HL-60 (cell line): Measurements from ENCODE around the gene ARSJ.

Source experiments
- DNase-seq, 2 experiments: peaks; one replicate each; pipeline ENCODE4 v3.0.0-alpha.2; 2010 to 2020; ENCODE audit warnings: low read depth in 1 of 2, low spot score in 1 of 2
- H3K27ac ChIP-seq: fragments of 250-450 bp; sonication (Bioruptor Pico); replicated peaks from 2 replicates; pipeline ENCODE4 v1.5.1; 2020; ENCODE audit warnings: mild to moderate bottlenecking, moderate library complexity
- H3K27me3 ChIP-seq: fragments of 250-450 bp; sonication (Bioruptor Pico); 2 replicates; pipeline ENCODE4 v1.5.1; 2021; ENCODE audit warnings: mild to moderate bottlenecking, moderate library complexity; ENCODE audit not compliant: insufficient read depth, poor library complexity, severe bottlenecking
- H3K4me3 ChIP-seq: replicated peaks from 2 replicates; pipeline ENCODE4 v1.5.1; 2011; ENCODE audit warnings: mild to moderate bottlenecking, control low read depth, low read length; ENCODE audit not compliant: insufficient read depth
- GABPA ChIP-seq: IDR thresholded peaks from 2 replicates; pipeline ENCODE4 v1.6.1; 2012; ENCODE audit warnings: low read depth
- POLR2AphosphoS5 ChIP-seq: IDR thresholded peaks from 2 replicates; pipeline ENCODE4 v1.6.1; 2012; ENCODE audit warnings: low read depth
- SPI1 ChIP-seq: IDR thresholded peaks from 2 replicates; pipeline ENCODE4 v1.6.1; 2012; ENCODE audit warnings: low read depth, mild to moderate bottlenecking, borderline replicate concordance
- TF ChIP-seq, protein P1 (sequence below): IDR thresholded peaks from 2 replicates; pipeline ENCODE4 v1.6.1; 2012; ENCODE audit warnings: low read depth; ENCODE audit not compliant: insufficient replicate concordance
- TF ChIP-seq, protein P2 (sequence below): IDR thresholded peaks from one replicate; pipeline ENCODE4 v1.5.1; 2011; ENCODE audit warnings: low read length, control low read depth, inconsistent platforms; ENCODE audit not compliant: insufficient read depth

The ARSJ gene

DNA sequence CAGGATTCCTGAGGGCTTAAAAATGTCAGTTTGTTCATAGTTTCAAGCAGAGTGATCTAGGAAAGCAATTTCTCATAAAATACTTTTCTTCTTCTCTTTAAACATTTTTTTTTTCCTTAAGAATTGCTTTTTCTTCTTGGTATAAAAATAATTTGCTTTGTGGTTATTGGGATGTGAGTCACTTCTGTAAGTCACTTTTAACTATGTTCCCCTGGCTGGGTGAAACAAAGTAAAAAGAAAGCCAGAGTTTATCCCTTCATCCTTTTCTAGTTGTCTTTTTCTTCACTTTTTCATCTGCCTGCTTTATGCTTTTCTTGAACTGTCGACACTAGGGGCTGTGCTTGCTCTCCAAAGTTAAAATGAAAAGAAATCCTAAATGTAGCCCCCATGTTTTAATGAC, 33.5 kb downstream of the ARSJ start:
- Histone ChIP-seq H3K27ac (no peak overlapping the region), H3K4me3 (no peak overlapping the region), H3K27me3 (no peaks in the 10 kb centered on the region)
- no peak for TF ChIP-seq GABPA
- TF ChIP-seq, protein P1, sequence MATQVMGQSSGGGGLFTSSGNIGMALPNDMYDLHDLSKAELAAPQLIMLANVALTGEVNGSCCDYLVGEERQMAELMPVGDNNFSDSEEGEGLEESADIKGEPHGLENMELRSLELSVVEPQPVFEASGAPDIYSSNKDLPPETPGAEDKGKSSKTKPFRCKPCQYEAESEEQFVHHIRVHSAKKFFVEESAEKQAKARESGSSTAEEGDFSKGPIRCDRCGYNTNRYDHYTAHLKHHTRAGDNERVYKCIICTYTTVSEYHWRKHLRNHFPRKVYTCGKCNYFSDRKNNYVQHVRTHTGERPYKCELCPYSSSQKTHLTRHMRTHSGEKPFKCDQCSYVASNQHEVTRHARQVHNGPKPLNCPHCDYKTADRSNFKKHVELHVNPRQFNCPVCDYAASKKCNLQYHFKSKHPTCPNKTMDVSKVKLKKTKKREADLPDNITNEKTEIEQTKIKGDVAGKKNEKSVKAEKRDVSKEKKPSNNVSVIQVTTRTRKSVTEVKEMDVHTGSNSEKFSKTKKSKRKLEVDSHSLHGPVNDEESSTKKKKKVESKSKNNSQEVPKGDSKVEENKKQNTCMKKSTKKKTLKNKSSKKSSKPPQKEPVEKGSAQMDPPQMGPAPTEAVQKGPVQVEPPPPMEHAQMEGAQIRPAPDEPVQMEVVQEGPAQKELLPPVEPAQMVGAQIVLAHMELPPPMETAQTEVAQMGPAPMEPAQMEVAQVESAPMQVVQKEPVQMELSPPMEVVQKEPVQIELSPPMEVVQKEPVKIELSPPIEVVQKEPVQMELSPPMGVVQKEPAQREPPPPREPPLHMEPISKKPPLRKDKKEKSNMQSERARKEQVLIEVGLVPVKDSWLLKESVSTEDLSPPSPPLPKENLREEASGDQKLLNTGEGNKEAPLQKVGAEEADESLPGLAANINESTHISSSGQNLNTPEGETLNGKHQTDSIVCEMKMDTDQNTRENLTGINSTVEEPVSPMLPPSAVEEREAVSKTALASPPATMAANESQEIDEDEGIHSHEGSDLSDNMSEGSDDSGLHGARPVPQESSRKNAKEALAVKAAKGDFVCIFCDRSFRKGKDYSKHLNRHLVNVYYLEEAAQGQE: no peak
- no peak for TF ChIP-seq POLR2AphosphoS5
- TF ChIP-seq, protein P2, sequence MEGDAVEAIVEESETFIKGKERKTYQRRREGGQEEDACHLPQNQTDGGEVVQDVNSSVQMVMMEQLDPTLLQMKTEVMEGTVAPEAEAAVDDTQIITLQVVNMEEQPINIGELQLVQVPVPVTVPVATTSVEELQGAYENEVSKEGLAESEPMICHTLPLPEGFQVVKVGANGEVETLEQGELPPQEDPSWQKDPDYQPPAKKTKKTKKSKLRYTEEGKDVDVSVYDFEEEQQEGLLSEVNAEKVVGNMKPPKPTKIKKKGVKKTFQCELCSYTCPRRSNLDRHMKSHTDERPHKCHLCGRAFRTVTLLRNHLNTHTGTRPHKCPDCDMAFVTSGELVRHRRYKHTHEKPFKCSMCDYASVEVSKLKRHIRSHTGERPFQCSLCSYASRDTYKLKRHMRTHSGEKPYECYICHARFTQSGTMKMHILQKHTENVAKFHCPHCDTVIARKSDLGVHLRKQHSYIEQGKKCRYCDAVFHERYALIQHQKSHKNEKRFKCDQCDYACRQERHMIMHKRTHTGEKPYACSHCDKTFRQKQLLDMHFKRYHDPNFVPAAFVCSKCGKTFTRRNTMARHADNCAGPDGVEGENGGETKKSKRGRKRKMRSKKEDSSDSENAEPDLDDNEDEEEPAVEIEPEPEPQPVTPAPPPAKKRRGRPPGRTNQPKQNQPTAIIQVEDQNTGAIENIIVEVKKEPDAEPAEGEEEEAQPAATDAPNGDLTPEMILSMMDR: no peak
- DNase-seq: no peak

DNA sequence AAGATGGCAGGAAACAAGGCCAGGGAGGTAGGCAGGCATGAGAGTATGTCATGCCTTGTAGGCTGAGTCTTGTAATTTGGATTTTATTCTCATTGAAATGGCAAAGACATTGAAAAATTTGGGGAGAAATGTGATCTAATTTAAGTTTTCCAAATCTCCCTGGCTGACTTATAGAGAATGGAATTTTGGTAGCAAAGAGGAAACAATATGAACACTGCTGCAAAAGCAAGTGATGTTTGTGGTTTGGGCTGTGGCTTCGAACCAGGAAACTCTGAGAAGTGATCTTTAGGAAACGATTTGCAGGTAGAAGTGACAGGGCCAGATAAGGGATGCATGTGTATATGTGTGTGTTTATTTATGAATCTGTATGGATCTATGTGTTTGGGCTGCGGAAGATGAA, 35.6 kb downstream of the ARSJ start:
- TF ChIP-seq, protein P2: no peak
- TF ChIP-seq SPI1 (no peak), GABPA (no peak), POLR2AphosphoS5 (no peak)
- TF ChIP-seq, protein P1: no peak
- no peak overlapping the region for H3K4me3 ChIP-seq
- no peak for DNase-seq
- H3K27me3 ChIP-seq: no peaks in the 10 kb centered on the region
- H3K27ac ChIP-seq: no peak overlapping the region

DNA sequence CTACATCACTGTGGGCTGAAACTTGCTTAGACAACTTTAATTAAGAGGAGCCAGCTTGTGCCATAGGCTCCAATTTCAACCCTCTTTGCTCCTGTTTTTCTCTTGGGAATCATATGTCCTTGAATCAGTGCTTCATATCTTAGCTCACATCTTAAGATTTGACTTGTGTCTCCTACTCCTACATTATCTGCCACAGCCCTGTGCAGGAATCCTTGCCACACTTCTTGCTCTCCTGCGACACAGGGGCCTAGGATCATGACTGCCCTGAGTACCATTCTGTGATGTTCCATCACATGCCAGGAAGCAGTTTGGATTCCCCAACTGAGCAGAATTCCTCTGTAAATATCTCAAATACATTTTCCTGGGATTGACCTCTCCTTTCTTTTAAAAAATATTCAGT, 36.4 kb downstream of the ARSJ start:
- Histone ChIP-seq H3K4me3 (no peak overlapping the region), H3K27ac (no peak overlapping the region), H3K27me3 (no peaks in the 10 kb centered on the region)
- no peak for DNase-seq
- TF ChIP-seq GABPA (no peak), SPI1 (no peak), POLR2AphosphoS5 (no peak)
- TF ChIP-seq, protein P1: no peak
- TF ChIP-seq, protein P2: no peak
